Natural killer cell treated with Interleukin-12 subunit alpha and Interleukin-12 subunit beta and Interleukin-15 and Interleukin-18, amount 100 ng/mL, for 72 hours (primary cell): ENCODE data around the gene GALNT2. TPM values are rescaled to one million over a fixed set of nuclear protein-coding genes. Genes with fewer than 3 reads are reported as not detected.

Source experiments
- ATAC-seq, 2 donors: fragments of 150-1000 bp; cut with Tn5 transposase in 1 of 2; sonication (Bioruptor Pico), chemical (Tn5 transposase) in 1 of 2; 2 replicates each; pipeline ENCODE4 v1.10.0; 2021
- DNase-seq: peaks from one replicate; pipeline ENCODE4 v3.0.0; 2022; ENCODE audit warnings: low spot score
- H3K27ac Mint-ChIP-seq, 2 donors: 1 replicate in 1 of 2; 2 replicates in 1 of 2; pipeline ENCODE4 v1.8.0; 2022; ENCODE audit warnings: mixed read lengths in 2 of 2, mild to moderate bottlenecking in 1 of 2, moderate library complexity in 1 of 2
- H3K27me3 Mint-ChIP-seq, 2 donors: 1 replicate in 1 of 2; 2 replicates in 1 of 2; pipeline ENCODE4 v1.8.0; 2022; ENCODE audit warnings: mixed read lengths in 2 of 2
- H3K36me3 Mint-ChIP-seq: one replicate; pipeline ENCODE4 v1.8.0; 2022; ENCODE audit warnings: mixed read lengths
- H3K4me1 Mint-ChIP-seq, 2 donors: 1 replicate in 1 of 2; 2 replicates in 1 of 2; pipeline ENCODE4 v1.8.0; 2022; ENCODE audit warnings: low read depth in 2 of 2, mixed read lengths in 2 of 2, mild to moderate bottlenecking in 1 of 2
- H3K4me3 Mint-ChIP-seq: one replicate; pipeline ENCODE4 v1.8.0; 2022; ENCODE audit warnings: mixed read lengths
- H3K9me3 Mint-ChIP-seq: 2 replicates; pipeline ENCODE4 v1.8.0; 2022; ENCODE audit warnings: mixed read lengths
- total RNA-seq, 2 donors: library from RNA; stranded (reverse); gene quantifications; one replicate each; pipeline ENCODE4 v1.2.3, GENCODE V29; 2022

GALNT2 gene
- total RNA-seq, 2 donors from 2014 or later: 37.7 to 51.5 TPM

DNA sequence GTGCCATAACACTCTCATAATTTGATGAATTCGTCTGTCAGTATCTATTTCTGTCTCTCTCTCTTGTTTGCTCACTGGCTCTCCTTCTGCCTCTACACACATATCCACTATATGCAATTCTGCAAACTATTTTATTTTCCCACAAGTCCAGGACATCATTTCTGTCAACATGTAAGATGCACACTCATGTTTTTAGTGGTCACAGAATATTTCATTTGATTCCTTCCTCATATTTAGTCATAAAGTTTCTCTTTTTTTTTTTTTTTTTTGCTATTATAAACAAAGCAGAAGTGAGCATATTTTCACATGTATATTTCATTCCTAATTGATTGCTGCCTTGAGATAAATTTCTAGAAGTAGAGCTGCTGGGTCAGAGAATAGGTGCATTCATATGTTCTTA, 193.8 kb downstream of the GALNT2 start:
- Mint-ChIP-seq H3K9me3 (no peaks in the 10 kb centered on the region), H3K4me3 (no peak overlapping the region), H3K27me3 (no peaks in the 10 kb centered on the region), H3K36me3 (no peaks in the 10 kb centered on the region), H3K27ac (no peak overlapping the region), H3K4me1 (peaks cover 0 to 2% of the 10 kb centered on the region in 2 donors)
- ATAC-seq (no peak), DNase-seq (no peak)

DNA sequence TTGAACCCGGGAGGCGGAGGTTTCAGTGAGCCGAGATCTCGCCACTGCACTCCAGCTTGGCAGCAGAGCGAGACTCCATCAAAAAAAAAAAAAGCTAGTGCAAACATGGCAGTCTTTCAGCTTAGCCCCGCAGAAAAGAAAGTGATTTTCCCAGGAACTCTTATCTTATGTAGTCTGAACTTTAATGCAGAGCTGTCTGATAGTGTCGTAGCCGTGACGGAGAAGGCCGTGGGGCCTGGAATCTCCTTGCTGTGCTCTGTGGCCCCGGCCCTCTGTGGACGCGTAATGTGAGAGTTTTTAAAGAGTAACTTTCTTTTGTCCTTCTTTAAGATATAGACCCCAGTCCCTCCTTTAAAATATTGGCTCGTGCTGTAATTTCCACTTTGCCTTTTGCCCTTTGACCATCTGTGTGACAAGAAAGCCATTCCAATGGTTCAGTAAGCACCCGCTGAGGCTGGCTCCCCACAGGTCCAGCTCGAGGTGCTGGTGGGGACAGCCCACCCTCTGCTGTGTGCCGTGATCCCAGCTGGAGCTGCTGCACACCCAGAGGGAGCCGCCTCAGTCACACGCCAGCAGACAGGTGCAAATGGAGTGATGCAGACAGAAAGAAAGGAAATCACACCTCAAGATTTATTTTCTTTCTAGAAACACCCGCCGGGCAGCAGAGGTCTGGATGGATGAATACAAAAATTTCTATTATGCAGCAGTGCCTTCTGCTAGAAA, 195.1 kb downstream of the GALNT2 start:
- Mint-ChIP-seq H3K9me3 (no peaks in the 10 kb centered on the region), H3K4me3 (no peak overlapping the region), H3K4me1 (peaks cover 0 to 2% of the 10 kb centered on the region in 2 donors), H3K27me3 (no peaks in the 10 kb centered on the region), H3K36me3 (no peaks in the 10 kb centered on the region), H3K27ac (no peak overlapping the region)
- DNase-seq: no peak
- ATAC-seq: no peak

DNA sequence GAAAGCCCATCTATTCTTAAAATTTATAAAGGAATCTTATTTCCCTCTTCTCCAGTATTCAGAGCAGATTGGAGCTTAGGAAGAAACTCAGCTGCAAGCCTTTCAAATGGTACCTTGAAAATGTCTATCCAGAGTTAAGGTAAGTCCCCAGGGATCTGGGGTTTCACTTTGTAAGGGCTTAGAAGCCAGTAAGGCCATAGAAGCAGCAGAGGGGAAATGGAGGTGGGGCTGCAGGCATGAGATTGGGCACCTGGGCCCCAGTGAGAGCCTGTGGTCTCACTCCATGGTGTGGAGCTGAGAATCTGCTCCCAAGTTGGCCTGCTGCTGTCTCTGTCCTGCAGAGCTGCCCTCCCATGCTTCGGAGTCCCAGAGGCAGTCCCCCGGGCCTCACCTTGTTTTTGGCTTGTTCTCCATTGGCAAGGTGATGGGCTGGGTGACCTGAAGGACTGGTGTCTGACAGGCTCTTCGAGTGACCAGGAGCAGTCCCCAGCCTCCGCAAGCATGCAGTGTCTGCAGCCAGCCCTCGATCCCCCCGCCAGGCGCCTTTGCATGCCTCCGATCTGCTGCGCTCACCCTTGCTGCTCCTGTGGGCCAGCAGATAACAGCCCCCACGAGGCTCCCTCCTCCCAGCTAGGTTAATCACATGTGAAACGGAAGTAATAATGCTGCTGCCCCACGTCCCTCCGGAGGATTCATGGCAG, 196.0 kb downstream of the GALNT2 start:
- H3K9me3 Mint-ChIP-seq: no peaks in the 10 kb centered on the region
- no peaks in the 10 kb centered on the region for H3K36me3 Mint-ChIP-seq
- H3K27me3 Mint-ChIP-seq: no peaks in the 10 kb centered on the region
- DNase-seq (no peak), ATAC-seq (no peak)
- no peak overlapping the region for H3K4me3 Mint-ChIP-seq
- peaks cover 3 to 4% of the 10 kb centered on the region in 2 donors for H3K4me1 Mint-ChIP-seq
- no peak overlapping the region for H3K27ac Mint-ChIP-seq

DNA sequence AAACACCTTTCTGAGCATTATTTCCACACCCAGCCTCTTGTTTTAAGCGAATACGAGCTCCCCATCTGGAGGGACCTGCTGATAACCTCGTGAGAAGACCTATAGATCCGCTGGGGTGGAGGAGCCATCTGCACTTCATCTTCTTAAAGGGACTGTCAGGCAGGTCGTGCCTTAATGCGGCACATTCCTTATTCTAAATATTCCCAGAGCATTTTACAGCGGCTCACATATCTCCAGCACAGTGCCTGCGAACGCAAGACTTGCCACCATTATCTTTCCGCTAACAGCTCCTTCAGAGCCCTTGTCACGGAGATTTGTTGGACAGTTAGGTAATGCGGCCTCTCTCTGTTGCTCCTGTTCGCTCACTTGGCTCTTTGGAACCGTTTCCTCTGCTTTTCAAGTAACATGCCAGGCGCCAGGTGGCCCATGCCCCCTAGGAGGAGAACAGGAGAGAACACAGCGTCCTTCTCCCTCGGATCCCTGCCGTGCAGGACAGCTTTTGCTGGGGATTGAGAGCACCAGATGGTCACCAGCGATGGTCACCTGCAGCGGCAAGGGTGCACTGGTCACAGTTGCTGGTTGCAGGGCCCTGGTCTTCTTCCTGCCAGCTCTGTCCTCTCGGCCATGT, 196.6 kb downstream of the GALNT2 start:
- ATAC-seq (no peak), DNase-seq (no peak)
- Mint-ChIP-seq H3K36me3 (no peaks in the 10 kb centered on the region), H3K9me3 (no peaks in the 10 kb centered on the region), H3K4me1 (peaks cover 3 to 5% of the 10 kb centered on the region in 2 donors), H3K4me3 (no peak overlapping the region), H3K27me3 (no peaks in the 10 kb centered on the region), H3K27ac (no peak overlapping the region)

DNA sequence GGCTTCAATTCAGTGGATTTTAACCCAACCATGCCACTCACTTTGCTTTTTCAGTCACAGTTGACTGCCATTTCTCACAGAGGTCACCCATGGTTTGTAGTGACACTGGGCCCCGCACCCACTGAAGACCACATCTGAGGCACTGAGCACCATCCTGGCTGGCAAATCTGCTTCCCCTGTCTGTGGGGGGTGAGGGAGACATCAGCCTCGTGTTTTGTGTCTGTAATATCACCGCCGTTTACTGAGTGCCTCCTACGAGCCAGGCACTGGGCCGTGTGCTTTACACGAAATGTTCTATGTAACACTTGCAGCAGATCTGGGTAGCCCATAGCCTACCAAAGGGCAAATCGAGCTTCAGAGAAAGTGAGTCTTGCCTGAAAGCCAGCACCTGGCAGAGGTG, 197.3 kb downstream of the GALNT2 start:
- Mint-ChIP-seq H3K4me3 (no peak overlapping the region), H3K4me1 (peaks cover 3 to 5% of the 10 kb centered on the region in 2 donors), H3K27me3 (no peaks in the 10 kb centered on the region), H3K36me3 (no peaks in the 10 kb centered on the region), H3K9me3 (no peaks in the 10 kb centered on the region), H3K27ac (no peak overlapping the region)
- no peak for ATAC-seq
- DNase-seq: no peak

DNA sequence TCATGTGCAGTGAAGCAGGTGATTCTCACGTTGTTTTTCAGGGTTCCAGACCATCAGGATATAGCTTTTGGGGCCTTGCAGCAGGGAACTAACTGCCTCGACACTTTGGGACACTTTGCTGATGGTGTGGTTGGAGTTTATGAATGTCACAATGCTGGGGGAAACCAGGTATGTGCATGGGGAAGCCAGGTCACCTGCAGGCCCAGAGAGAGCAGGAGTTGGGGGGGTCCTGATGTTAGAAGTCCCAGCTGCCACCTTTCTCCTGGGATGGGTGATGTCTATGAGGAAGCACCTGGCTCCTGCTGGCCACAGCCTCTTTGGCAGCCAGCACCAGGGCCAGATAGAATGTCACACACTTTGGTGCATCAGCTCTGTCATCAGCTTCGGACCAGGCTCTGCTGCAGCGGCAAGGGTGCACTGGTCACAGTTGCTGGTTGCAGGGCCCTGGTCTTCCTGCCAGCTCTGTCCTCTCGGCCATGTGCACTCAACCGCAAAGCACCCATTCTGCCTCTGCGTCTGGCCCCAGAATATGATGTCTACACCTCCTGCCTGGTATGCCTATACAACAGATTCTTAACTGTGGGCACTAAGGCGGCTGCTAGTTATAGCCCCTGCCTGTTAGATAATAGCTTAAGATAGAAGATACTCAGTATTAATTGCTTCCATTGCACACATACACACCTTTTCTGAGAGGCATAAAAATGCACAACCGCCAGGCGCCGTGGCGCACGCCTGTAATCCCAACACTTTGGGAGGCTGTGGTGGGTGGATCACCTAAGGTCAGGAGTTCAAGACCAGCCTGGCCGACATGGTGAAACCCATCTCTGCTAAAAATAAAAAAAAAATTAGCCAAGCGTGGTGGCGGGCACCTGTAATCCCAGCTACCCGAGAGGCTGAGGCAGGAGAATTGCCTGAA, 198.4 kb downstream of the GALNT2 start:
- Mint-ChIP-seq H3K27ac (no peak overlapping the region), H3K27me3 (no peaks in the 10 kb centered on the region), H3K36me3 (no peaks in the 10 kb centered on the region), H3K4me1 (peaks cover 6% of the 10 kb centered on the region in 2 donors), H3K9me3 (no peaks in the 10 kb centered on the region), H3K4me3 (no peak overlapping the region)
- ATAC-seq (no peak), DNase-seq (no peak)

DNA sequence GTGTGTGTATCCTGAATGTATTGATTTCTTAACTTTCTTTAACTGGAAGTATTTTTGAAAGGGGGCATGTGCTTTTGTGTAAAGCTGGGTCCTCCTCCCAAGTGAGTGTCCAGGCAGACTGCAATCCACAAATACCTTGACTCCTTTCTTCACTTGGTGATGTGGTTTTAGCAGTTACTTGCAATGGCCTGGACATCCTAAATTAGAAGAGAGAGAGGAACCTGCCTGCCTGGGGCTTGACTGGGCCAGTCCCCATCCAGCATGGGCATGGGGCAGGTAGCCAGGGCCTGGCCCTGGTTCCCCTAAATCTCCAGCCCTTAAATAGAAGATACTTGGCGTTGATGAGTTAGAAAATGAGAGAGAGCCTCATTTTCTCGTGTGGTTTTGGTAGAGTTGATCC, 199.4 kb downstream of the GALNT2 start:
- H3K9me3 Mint-ChIP-seq: no peaks in the 10 kb centered on the region
- no peaks in the 10 kb centered on the region for H3K36me3 Mint-ChIP-seq
- no peak overlapping the region for H3K27ac Mint-ChIP-seq
- no peak for DNase-seq
- peaks cover 12 to 16% of the 10 kb centered on the region in 2 donors for H3K4me1 Mint-ChIP-seq
- H3K4me3 Mint-ChIP-seq: no peak overlapping the region
- no peak for ATAC-seq
- no peaks in the 10 kb centered on the region for H3K27me3 Mint-ChIP-seq

DNA sequence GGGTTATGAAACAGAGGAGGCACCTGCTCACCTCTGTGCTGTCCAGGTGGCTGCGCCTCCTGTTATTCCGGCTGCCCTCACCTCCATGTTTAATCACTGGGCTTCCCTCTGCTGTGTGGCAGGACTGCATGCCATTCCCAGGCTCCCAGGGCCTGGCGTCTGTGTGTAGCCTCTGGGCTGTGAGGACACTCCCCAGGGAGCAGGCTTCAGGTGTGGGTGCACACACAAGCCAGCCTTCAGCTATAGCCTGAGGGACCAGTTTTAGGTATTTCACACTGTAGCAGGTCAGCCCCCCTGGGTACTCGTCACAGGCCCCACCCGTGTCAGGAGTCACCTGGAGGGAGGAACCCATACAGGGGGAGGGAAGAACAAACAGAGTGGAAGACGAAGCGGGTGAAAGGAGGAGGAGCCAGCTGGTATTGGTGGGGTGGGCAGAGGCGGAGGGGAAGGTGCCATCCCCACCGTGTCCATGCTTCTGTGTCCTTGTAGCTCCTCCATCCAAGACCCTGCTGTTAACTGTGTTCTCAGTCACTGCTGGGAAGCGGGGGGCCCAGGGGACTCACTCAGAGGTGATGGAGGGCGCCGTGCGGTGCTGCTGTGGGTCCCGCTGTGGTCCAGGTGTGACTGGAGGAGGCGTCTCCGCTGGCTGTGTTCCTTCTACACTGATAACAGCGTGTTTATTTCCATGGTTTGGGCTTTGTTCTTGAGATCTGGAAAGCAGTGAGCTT, 200.5 kb downstream of the GALNT2 start:
- Mint-ChIP-seq H3K4me3 (no peak overlapping the region), H3K27ac (no peak overlapping the region), H3K9me3 (no peaks in the 10 kb centered on the region), H3K27me3 (no peaks in the 10 kb centered on the region), H3K36me3 (no peaks in the 10 kb centered on the region), H3K4me1 (peaks cover 12 to 17% of the 10 kb centered on the region in 2 donors)
- ATAC-seq (no peak), DNase-seq (no peak)

DNA sequence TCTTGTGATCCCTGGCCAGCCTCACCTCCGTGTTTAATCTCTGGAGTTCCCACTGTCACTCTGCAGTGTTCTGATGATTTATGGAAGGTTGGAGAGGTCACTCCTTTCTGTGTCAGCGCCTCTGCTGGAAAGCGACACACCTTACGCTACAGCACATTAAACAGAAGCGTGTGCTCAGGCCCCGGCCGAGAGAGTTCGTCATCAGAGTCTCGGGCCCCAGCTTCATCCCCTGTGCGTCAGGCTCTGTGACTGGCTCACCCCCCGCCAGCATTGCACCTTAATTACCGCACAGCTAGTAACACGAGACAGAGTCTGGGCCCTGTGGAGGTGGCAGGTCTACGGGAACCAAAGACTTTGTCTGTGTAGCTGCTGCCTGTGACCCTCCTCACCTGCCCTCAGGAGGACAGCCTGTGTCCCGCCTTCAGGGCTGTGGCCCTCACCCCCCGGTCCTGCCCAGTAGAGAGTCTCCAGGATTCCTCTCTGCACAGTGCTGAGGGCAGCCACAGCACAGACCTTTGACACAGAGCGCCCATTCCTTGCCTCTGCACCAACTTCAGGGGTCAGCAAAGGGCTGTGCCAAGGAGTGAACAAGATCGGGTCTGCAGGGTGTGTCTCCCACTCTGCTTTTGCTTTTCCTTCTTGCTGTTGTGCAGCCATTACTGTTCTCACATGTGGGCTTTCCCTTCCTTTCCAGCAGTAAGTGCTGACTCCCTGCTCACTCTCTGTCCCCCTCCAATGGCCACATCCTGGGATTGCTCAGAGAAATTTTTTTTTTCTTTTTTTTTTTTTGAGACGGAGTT, 201.5 kb downstream of the GALNT2 start:
- Mint-ChIP-seq H3K9me3 (no peaks in the 10 kb centered on the region), H3K27me3 (no peaks in the 10 kb centered on the region), H3K4me3 (no peak overlapping the region), H3K27ac (no peak overlapping the region), H3K4me1 (peaks cover 18 to 19% of the 10 kb centered on the region in 2 donors), H3K36me3 (no peaks in the 10 kb centered on the region)
- no peak for DNase-seq
- ATAC-seq: no peak

DNA sequence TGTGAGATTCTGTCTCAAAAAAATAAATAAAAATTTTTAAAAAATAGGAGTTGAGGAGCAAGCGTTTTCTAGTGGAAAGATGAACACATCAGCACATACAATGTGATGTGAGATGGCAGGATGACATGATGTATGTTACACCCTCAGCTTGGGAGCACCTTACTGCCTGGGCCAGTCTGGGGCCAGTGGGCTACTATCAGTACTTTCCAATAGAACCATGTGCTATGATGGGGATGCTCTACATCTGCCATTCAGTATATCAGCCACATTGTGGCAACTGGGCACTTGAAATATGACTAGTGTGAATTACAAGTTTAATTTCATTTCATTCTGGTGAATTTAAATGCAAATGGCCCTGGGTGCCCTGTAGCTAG, 203.1 kb downstream of the GALNT2 start:
- no peak for DNase-seq
- H3K4me1 Mint-ChIP-seq: peaks cover 27 to 29% of the 10 kb centered on the region in 2 donors
- peak overlapping the region; percentile 68 for H3K4me3 Mint-ChIP-seq
- peak overlapping the region; percentile 8 to 44 for H3K27ac Mint-ChIP-seq
- no peaks in the 10 kb centered on the region for H3K36me3 Mint-ChIP-seq
- H3K27me3 Mint-ChIP-seq: no peaks in the 10 kb centered on the region
- no peaks in the 10 kb centered on the region for H3K9me3 Mint-ChIP-seq
- peak; percentile 43 to 46 for ATAC-seq

DNA sequence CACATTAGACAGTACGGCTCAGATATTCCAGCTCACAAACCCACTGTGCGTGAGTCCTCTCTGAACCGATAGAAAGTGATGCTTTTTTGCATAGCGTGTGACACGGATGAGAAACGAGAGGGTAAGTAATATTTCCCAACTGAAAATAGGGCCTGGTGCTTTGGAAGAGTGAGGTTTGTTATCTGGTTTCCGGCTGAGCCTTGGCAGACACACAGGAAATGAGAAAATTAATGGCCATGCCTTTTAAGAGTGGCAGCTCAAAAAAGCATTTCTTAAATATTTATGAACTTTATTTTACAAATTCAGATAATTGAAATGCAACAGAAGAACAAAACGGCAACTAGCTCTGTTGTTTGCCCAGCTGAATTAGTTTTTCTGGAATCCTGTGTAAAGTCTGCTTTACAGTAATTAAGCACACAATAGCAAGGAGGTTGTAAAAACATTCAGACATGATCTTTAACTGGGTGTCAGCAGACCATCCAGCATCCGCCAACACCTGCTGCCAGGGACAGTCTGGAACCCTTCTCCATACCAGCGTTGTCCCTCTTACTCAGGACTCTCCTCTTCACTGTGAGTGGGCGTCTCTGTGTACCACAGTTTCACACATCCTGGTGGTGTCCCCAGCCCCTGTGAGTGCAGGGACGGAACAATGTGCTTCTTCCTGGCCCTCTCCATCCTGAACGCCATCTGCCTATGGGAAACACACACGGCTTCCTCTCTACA, 203.7 kb downstream of the GALNT2 start:
- H3K27ac Mint-ChIP-seq: peak overlapping the region; percentile 8 to 44
- peaks cover 27 to 29% of the 10 kb centered on the region in 2 donors for H3K4me1 Mint-ChIP-seq
- peak overlapping the region; percentile 68 for H3K4me3 Mint-ChIP-seq
- no peaks in the 10 kb centered on the region for H3K27me3 Mint-ChIP-seq
- no peaks in the 10 kb centered on the region for H3K36me3 Mint-ChIP-seq
- H3K9me3 Mint-ChIP-seq: no peaks in the 10 kb centered on the region
- ATAC-seq (peak; percentile 69 to 74), DNase-seq (no peak)
